Measurements from ENCODE around the gene CDCP1.

The CDCP1 gene

GRCh38 chr3:45137656-45138181 lies 8.5 kb downstream of the CDCP1 start:
- no peak for DNase-seq (ENCODE audit: low read depth)

GRCh38 chr3:45135959-45136358 lies 10.2 kb downstream of the CDCP1 start:
- DNase-seq (ENCODE audit: low read depth), result no peak

GRCh38 chr3:45134758-45135521 lies 11.2 kb downstream of the CDCP1 start:
- no peak for DNase-seq (ENCODE audit: low read depth)

GRCh38 chr3:45132568-45133211 lies 13.5 kb downstream of the CDCP1 start:
- no peak for DNase-seq (ENCODE audit: low read depth)

GRCh38 chr3:45131201-45131600 lies 15.0 kb downstream of the CDCP1 start:
- DNase-seq (ENCODE audit: low read depth), result no peak

GRCh38 chr3:45130476-45130875 lies 15.7 kb downstream of the CDCP1 start:
- DNase-seq (ENCODE audit: low read depth), result no peak

- no peak for DNase-seq (ENCODE audit: low read depth)
Observed at GRCh38 chr3:45128950-45129349, 17.2 kb downstream of the CDCP1 start.

GRCh38 chr3:45127130-45127822 lies 18.9 kb downstream of the CDCP1 start:
- no peak for DNase-seq (ENCODE audit: low read depth)

GRCh38 chr3:45126730-45127129 lies 19.4 kb downstream of the CDCP1 start:
- DNase-seq (ENCODE audit: low read depth), result no peak

GRCh38 chr3:45125550-45126026 lies 20.6 kb downstream of the CDCP1 start:
- DNase-seq (ENCODE audit: low read depth), result no peak

GRCh38 chr3:45124956-45125355 lies 21.2 kb downstream of the CDCP1 start:
- no peak for DNase-seq (ENCODE audit: low read depth)

GRCh38 chr3:45124352-45124751 lies 21.8 kb downstream of the CDCP1 start:
- no peak for DNase-seq (ENCODE audit: low read depth)

GRCh38 chr3:45123581-45124269 lies 22.5 kb downstream of the CDCP1 start:
- no peak for DNase-seq (ENCODE audit: low read depth)

- no peak for DNase-seq (ENCODE audit: low read depth)
Observed at GRCh38 chr3:45123030-45123429, 23.1 kb downstream of the CDCP1 start.

- no peak for DNase-seq (ENCODE audit: low read depth)
Observed at GRCh38 chr3:45120359-45121158, 25.6 kb downstream of the CDCP1 start.

- no peak for DNase-seq (ENCODE audit: low read depth)
Observed at GRCh38 chr3:45119824-45120358, 26.3 kb downstream of the CDCP1 start.

- no peak for DNase-seq (ENCODE audit: low read depth)
Observed at GRCh38 chr3:45119376-45119775, 26.8 kb downstream of the CDCP1 start.

- DNase-seq (ENCODE audit: low read depth), result no peak
Observed at GRCh38 chr3:45118615-45119071, 27.5 kb downstream of the CDCP1 start.

- DNase-seq (ENCODE audit: low read depth), result no peak
Observed at GRCh38 chr3:45116350-45116749, 29.8 kb downstream of the CDCP1 start.

- no peak for DNase-seq (ENCODE audit: low read depth)
Observed at GRCh38 chr3:45113625-45114050, 32.5 kb downstream of the CDCP1 start.

- DNase-seq (ENCODE audit: low read depth), result no peak
Observed at GRCh38 chr3:45112939-45113338, 33.2 kb downstream of the CDCP1 start.
